Activated CD8-positive, alpha-beta memory T cell treated with anti-CD3 and anti-CD28 coated beads for 48 hours (primary cell): ENCODE measurements around the gene TPH2.

Experiments used
- DNase-seq, 3 experiments: peaks; one replicate each; pipeline ENCODE4 v3.0.0-alpha.2; 2020; ENCODE audit warnings: low read depth in 2 of 3, low spot score in 2 of 3

TPH2 gene

GRCh38 chr12:71958457-71958856, 19.8 kb downstream of the TPH2 start:
- DNase-seq, result no peak

- DNase-seq, result no peak
Measured at GRCh38 chr12:71958993-71959578, 20.4 kb downstream of the TPH2 start.

GRCh38 chr12:71967211-71967610, 28.6 kb downstream of the TPH2 start:
- DNase-seq, result no peak

DNA sequence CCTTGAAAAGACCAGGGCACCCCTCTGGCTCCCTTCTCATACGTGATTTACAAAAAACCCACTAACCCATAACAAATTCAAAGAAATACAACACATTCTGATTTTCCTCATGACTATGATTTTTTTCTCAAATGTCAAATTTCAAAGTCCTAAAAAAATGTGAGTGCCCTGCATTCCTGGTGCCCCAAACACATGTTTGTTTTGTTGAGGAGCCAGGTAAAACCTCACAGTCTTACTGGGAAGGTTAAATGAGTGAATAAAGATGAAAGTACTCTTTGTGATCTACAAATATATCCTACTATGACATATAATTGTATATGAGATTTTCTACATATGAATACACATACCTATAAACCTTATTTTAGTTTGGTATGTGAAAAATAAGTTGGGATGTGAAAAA, 30.7 kb downstream of the TPH2 start:
- no peak for DNase-seq

- no peak for DNase-seq
Measured at GRCh38 chr12:71970031-71970430, 31.4 kb downstream of the TPH2 start.

GRCh38 chr12:71972441-71973074, 33.9 kb downstream of the TPH2 start:
- DNase-seq, result no peak

- no peak for DNase-seq
Measured at GRCh38 chr12:71973687-71974086, 35.0 kb downstream of the TPH2 start.

DNA sequence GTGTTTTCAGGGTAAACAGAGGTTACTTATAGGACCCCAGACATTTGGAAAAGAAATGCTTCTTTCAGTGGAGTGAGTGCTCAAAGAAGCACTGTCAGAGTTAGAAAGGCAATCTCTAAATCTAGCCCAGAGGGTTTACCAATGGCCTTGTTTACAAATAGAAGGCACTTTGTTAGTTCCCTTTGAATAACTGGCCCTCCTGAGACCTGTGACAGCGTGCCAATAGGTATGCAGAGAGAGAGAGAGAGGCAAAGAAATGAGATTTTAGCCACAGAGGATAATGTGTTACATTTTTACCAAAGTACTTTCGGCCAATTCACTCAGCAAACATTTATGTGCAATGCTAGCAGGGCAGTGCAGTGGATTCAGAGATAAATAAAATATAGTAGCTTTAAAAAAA, 41.9 kb downstream of the TPH2 start:
- DNase-seq, result no peak

DNA sequence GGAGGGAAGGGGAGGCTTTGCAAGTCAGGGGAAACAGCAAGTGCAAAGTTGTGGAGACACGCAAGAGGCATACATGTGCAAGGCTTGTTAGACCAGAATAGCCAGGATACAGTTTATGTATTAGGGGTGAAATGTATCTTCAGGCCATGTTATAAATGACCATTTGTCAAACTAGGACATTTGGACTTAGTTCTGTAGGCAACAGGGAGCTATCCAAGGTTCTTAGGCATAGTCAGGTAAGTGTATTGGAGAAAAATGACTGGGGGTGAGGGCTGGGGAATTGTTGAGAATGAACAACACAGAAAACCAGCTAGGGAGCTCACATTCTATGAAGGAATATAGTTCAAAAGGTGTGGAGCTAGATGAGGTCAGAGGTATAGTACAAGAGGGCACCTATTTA, 42.5 kb downstream of the TPH2 start:
- DNase-seq, result no peak

- DNase-seq, result no peak
Measured at GRCh38 chr12:71994715-71995114, 56.1 kb downstream of the TPH2 start.

- DNase-seq, result no peak
Measured at GRCh38 chr12:71999795-72000194, 61.1 kb downstream of the TPH2 start.

- DNase-seq, result no peak
Measured at GRCh38 chr12:72000969-72001648, 62.5 kb downstream of the TPH2 start.

GRCh38 chr12:72006766-72007165, 68.1 kb downstream of the TPH2 start:
- no peak for DNase-seq

GRCh38 chr12:72010356-72010755, 71.7 kb downstream of the TPH2 start:
- no peak for DNase-seq

DNA sequence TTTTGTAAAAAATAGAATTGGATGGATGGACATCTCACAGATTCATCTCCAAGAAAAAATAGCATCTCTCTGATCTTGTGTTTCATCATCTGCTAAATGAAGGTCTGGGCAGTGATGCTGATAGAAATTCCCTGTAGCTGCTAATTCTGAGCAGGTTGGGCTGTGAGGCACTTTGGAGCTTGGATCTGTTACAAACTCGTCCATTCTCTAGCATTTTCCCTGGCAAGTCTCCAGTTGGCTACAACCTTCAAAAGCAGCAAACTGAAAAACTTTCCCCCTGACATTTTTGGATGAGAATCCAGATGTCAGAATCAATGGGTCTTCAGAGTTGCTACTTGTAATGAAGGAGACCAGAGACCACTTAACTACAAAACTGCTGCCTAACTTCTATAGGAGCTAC, 72.7 kb downstream of the TPH2 start:
- no peak for DNase-seq

- DNase-seq, result no peak
Measured at GRCh38 chr12:72012874-72013273, 74.2 kb downstream of the TPH2 start.

GRCh38 chr12:72015895-72016294, 77.2 kb downstream of the TPH2 start:
- DNase-seq, result no peak

DNA sequence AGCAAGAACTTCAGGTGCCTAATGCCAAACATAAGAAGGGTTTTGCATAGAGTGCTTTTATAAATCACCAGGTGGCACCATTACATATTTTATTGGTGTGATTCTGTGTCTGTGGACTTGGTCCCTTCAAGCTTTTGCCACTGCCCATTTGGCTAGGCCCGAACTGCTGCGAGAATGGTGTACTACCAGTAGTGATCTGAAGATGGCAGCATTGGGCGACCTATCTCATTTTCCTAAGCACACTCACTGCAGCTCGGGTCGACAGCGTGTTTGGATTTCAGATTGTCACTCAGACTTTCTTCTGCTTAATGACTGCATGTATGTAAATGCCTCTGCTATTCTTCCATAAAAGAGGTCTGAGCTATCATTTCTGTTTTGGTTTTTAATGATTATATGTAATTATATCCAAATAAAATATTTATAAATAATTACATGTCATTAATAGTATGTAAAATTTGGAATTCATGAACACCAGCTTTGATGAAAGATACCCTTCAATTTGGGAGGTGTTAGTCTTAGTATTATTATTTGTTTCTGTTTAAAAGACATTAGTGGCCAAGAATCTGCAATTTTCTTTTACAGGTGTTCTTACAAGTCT, 78.5 kb downstream of the TPH2 start:
- peak; percentile 24 to 48 (median 27) for DNase-seq

DNA sequence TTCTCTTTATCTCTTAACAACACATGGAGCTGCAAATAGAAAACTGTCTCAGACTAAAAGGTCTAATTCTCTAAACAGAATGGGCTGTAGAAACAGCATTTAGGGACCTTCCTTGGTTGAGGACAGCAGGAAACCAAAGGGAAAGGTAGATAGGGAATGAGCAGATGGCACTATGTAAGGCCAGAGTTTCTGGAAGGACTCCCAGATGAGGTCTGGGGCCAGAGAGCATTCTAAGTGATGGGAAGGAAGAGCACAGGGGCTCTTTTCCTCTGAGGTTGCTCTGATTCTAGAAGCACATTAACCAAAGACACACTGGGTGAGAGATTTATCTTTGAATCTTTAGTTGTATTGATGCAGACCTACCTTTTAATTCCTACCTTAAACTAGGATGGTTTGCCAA, 79.4 kb downstream of the TPH2 start:
- no peak for DNase-seq

DNA sequence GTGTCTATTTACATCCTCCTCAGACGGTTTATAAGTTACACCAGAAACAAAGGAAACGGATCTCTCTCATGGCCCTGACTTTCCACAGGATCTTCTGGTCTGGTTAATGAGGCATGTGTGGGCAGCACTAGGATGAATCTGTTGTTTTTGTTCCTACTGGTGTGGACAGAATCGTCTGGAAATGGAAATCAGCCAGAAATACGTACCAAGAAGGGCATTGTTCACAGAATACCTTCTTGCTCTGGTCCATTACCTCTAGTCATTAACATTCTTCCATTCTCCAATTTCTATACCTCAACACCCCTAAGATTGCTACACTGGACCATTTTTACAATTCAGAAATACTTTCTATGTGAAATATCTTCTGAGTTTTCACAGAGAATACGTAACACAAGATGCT, 86.0 kb downstream of the TPH2 start:
- no peak for DNase-seq

DNA sequence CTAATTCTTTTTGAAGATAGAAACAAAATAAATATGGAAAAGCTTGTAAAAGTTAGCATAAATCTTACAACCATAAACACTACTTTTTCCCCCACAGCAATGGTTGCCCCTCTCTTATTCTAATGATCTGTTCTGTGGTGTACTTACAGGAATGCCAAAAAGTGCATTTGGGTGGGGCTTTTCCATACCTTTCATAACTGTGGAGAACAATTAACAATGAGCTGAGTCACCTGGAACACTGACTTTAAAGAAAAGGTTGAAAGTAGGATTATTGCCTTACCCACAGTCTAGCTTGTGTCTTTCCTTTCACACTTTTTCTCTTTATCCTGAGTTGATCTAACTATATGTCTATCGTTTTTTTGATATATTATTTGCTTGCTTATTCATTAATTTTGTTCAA, 86.9 kb downstream of the TPH2 start:
- DNase-seq, result no peak

- no peak for DNase-seq
Measured at GRCh38 chr12:72028966-72029365, 90.3 kb downstream of the TPH2 start.
